Measurements from ENCODE around the gene THEMIS. TPM values are rescaled to one million over a fixed set of nuclear protein-coding genes. Genes with fewer than 3 reads are reported as not detected.
"Not testable (repeated sequence)": the region's sequence is repeated elsewhere in the genome, so short reads cannot be mapped to it uniquely, and the experiment has no call there.

Gene THEMIS
- total RNA-seq, 1 donor from 2014 or later = 0.13 TPM

- no peak for ATAC-seq (ENCODE audit: poor library complexity)
- DNase-seq = no peak
These were observed 19.9 kb upstream of the THEMIS start for GRCh38 chr6:127920804-127921203.

DNA sequence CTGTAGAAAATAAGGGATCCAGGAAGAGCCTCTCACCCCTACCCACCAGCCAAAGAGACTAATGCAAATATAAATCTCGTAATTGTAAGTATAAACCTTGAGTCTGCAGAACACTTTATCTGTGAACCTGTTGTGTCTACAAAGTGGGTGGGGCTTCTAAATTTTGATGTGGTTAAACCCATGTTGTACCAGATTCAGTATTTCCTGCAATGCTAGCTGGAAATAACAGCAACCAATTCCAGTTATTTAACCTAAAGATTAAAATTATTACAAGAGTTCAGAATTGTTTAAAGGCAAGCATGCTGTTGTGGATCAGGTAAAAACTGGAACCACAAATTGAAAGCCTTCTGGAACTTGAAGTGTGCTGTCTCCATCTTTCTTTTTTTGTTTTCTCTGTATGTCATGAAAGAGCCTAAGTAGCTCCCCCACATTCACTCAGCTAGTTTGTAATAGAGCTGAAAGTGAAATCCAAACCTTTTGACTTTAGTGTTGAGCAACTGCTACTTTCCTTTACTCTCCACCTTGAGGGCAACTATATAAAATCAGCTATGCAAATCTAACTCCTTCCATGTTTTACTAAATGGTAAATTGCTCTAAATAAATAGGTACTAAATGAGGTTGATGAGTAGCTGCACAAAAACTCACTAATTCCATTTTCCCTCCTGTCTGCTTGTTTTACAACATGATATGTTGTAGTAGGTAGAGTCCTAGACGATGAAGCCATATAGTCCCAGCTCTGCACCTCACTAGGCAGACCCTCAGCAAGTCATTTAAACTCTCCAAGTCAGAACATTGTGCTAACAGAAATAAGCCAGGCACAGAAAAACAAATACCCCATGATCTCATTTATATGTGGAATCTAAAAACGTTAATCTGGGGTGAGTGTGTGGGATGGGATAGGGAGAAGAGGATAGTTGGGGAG is 17.9 kb upstream of the THEMIS start:
- ATAC-seq (ENCODE audit: poor library complexity) (no peak), DNase-seq (no peak)
- intact Hi-C loops (cut with DNase I) = no loop called here

More at GRCh38 chr6:127920804-127921203, 19.9 kb upstream of the THEMIS start:
- intact Hi-C loops (cut with DNase I) = no loop called here

DNA sequence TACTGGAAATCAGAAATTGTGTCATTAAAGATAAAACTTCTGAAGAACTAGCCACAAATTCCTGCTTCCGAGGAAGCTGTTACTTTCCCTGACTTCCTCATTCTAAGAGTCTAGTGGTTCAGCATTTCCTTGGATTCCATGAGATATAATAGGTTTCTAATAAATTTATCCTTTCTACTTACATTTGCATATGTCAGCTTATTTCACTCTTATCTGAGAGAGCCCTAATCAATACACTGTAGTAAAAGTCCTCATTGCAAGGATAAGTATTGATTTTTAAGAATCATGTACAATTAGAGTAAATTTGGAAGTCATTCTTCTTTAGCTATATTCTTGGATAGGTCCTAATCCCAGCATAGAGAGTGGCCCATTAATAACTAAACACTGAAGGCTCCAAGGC is 16.9 kb upstream of the THEMIS start:
- intact Hi-C loops (cut with DNase I) = no loop called here
- no peak for ATAC-seq (ENCODE audit: poor library complexity)
- DNase-seq = no peak

GRCh38 chr6:127914240-127914639 is 13.4 kb upstream of the THEMIS start:
- ATAC-seq (ENCODE audit: poor library complexity) = no peak
- intact Hi-C loops (cut with DNase I) = no loop called here
- DNase-seq = no peak

GRCh38 chr6:127912914-127913313 is 12.1 kb upstream of the THEMIS start:
- DNase-seq = no peak
- intact Hi-C loops (cut with DNase I) = no loop called here
- ATAC-seq (ENCODE audit: poor library complexity) = no peak

DNA sequence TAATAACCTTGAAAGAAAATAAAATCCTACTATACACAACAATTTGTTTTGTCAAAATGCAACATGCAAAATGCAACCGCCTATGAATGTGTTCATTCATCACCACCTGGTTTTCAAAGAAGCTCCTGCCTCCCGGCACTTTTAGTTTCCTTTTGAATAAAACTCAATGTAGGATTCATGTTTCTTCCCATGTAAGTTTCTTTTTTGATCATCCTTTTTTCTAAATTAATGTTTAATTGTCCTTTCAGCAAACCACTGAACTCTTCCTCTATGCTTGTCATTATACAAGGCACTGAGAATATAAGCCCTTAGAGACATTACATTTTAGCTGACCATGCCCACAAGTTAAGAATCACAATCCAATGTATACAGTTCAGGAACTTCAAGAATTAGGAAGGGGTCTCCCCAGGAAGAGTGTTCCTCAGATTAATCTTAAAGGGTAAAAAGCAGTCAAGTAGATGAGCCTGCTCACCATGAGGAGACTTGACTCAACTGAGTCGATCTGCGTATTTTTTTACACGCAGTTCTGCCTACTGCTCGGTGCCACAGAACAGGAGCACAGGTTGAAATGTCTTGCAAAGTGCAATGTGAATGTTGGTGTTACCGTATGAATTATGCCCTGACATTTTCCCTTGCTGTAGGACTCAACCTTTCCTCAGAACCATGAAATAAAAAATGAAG is 7.2 kb upstream of the THEMIS start:
- intact Hi-C loops (cut with DNase I) = no loop called here
- ATAC-seq (ENCODE audit: poor library complexity) (no peak), DNase-seq (no peak)

DNA sequence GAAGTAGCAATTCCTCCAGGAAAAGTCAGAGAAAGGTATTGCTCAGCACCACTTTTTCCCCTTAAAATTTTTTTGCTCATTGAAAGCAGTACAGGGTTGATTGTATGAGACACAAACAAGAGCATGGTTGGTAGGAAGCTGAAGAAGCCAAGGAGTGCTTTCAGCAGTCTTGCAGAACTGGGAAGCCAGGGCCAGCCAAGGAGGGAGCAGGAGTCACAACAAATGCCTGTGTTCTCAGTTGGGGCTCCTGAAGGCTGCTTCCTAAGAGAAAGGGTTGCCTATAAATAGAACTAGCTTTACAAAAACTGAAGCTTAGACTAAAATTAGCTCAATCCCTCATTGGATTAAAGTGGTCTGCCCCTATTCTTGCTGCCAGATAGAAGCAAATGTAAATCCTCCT is 3.3 kb upstream of the THEMIS start:
- DNase-seq (no peak), ATAC-seq (ENCODE audit: poor library complexity) (no peak)
- intact Hi-C loops (cut with DNase I) = no loop called here

DNA sequence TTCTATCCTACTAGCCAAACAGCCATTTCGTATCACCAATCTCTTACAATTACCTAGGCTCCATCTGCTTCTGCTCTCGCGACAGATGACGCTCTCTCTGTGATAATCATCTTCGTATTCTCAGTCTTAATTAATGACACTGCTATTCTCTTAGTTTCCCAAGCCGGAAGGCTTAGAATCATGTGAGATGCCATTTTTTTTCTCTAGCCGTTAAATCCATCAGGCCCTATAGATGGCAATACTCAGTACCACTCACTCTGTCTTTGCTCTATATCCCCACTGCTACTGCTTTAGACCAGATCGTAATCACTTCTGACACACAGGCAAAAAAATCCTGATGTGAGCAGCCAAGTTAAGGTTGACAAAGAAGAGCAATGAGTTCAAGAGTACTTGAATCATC is 2.1 kb upstream of the THEMIS start:
- intact Hi-C loops (cut with DNase I) = no loop called here
- DNase-seq = no peak
- ATAC-seq (ENCODE audit: poor library complexity) = no peak

GRCh38 chr6:127897484-127897883 is 3.4 kb downstream of the THEMIS start:
- DNase-seq (no peak), ATAC-seq (ENCODE audit: poor library complexity) (no peak)
- intact Hi-C loops (cut with DNase I) = no loop called here

DNA sequence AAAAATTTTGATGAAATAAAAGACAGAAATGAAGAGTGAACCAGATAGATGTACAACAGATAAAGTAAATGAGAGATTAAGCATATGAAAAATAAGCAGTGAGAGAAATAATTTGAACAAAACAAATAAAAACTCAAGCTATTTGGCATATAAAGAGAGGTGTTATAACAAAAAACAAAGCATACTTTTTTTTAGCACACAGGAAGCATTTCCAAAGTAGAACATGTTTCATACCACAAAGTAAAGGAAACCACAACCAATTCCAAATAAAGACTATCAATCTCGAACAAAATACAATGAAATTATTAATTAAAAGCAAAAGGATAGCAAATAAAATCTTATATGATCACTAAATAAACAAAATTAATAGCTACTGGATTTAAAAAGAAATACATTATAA is 6.8 kb downstream of the THEMIS start:
- ATAC-seq (ENCODE audit: poor library complexity) = no peak

DNA sequence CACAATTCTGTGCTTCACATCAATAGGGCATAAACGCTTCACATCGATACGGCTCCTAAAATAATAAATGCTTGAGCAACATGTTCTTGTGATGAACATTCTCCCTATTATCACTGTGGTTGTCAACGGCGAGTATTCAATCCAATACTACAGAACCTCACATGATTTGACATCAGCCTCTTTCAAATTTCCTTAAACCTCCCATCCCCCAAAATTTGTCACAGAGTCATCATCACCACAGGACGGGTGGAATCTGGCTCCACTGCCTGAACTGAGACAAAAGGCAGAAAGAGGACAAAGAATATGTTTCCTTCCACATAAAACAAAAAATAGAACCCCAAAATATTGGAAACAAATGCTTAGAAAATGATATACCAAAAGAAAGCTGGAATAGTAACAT is 7.3 kb downstream of the THEMIS start:
- intact Hi-C loops (cut with DNase I) = no loop called here
- ATAC-seq (ENCODE audit: poor library complexity) (no peak), DNase-seq (no peak)

More for the DNA sequence above, 6.8 kb downstream of the THEMIS start:
- no peak for DNase-seq
- intact Hi-C loops (cut with DNase I) = no loop called here

- ATAC-seq (ENCODE audit: poor library complexity) (no peak), DNase-seq (no peak)
- intact Hi-C loops (cut with DNase I) = no loop called here
These were observed 9.0 kb downstream of the THEMIS start for GRCh38 chr6:127891731-127892326.

- no peak for ATAC-seq (ENCODE audit: poor library complexity)
- DNase-seq = no peak
- intact Hi-C loops (cut with DNase I) = no loop called here
These were observed 14.3 kb downstream of the THEMIS start for GRCh38 chr6:127886603-127887002.

GRCh38 chr6:127884134-127884533 is 16.7 kb downstream of the THEMIS start:
- ATAC-seq (ENCODE audit: poor library complexity) = no peak
- no peak for DNase-seq
- intact Hi-C loops (cut with DNase I) = no loop called here

DNA sequence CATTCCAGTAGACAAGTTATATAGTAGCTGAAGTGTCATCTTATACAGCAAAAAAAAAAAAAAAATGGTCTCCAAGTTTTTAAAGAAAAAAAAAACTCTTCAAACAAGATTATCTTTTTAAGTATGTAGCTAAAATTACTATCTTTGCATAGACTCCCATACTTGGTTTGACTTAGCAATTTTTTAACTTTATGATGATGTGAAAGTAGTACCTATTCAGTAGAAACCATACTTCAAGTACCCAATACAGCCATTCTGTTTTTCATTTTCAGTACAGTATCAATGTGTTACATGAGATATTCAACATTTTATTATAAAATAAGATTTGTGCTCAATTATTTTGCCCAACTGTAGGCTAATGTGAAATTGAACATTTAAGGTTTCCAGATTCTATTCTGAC is 18.9 kb downstream of the THEMIS start:
- intact Hi-C loops (cut with DNase I); DNase-seq; ATAC-seq (ENCODE audit: poor library complexity): not testable (repeated sequence)

GRCh38 chr6:127880429-127880828 is 20.4 kb downstream of the THEMIS start:
- no peak for DNase-seq
- ATAC-seq (ENCODE audit: poor library complexity) = no peak
- intact Hi-C loops (cut with DNase I) = no loop called here

DNA sequence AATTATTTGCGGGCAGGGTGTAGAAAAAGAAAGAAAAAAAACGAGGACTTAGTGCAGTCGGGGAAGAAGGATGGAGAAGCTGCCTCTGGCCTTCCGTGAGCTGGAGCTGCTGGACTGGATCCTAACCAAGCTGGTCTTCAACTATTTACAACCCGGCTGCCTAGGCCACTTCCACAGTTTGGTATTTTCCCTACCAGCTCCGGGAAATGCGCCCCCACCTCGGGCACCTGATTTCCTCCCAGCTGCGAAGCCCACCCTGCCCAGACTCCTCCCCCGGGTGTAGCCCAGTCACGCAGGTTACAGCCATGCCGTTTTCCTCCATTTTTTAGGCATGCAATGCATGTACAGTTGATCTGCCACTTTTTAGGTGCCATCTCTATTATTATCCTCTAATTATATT is 21.2 kb downstream of the THEMIS start:
- DNase-seq (no peak), ATAC-seq (ENCODE audit: poor library complexity) (no peak)
- intact Hi-C loops (cut with DNase I) = no loop called here

GRCh38 chr6:127878115-127878514 is 22.7 kb downstream of the THEMIS start:
- DNase-seq (no peak), ATAC-seq (ENCODE audit: poor library complexity) (no peak)
- intact Hi-C loops (cut with DNase I) = no loop called here

DNA sequence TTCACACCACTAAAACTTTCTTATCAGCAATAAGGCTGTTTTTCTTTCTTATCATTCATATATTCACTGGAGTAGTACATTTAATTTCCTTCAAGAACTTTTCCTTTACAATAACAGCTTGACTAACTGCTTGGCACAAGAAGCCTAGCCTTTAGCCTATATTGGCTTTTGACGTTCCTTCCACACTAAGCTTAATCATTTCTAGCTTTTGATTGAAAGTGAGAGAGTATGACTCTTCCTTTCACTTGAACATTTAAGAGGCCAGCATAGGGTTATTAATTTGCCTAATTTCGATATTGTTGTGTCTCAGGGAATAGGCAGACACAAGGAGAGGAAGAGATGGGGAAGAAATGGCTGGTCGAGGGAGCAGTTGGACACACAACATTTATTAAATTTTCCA is 23.6 kb downstream of the THEMIS start:
- intact Hi-C loops (cut with DNase I) = no loop called here
- DNase-seq (no peak), ATAC-seq (ENCODE audit: poor library complexity) (no peak)

Data from Right ventricle myocardium superior (tissue), 1 donor.